Muscle layer of colon (tissue), 2 donors: ENCODE data around the gene ZFYVE26.

Source experiments
- H3K27ac ChIP-seq: one replicate; pipeline ENCODE4 v1.7.0; 2013; ENCODE audit warnings: low read depth, mild to moderate bottlenecking, low read length, moderate library complexity
- H3K27me3 ChIP-seq, 2 donors: one replicate each; pipeline ENCODE4 v1.7.0; 2013; ENCODE audit warnings: low read length in 2 of 2, mild to moderate bottlenecking in 2 of 2; ENCODE audit not compliant: insufficient read depth in 2 of 2, control insufficient read depth in 1 of 2
- H3K36me3 ChIP-seq: one replicate; pipeline ENCODE4 v1.7.0; 2013; ENCODE audit warnings: mild to moderate bottlenecking, low read length; ENCODE audit not compliant: insufficient read depth
- H3K4me1 ChIP-seq: one replicate; pipeline ENCODE4 v1.7.0; 2013; ENCODE audit warnings: mild to moderate bottlenecking, low read length; ENCODE audit not compliant: insufficient read depth
- H3K4me3 ChIP-seq, 2 donors: one replicate each; pipeline ENCODE4 v1.7.0; 2013; ENCODE audit warnings: low read length in 2 of 2, low read depth in 1 of 2, mild to moderate bottlenecking in 1 of 2, moderate library complexity in 1 of 2
- H3K9ac ChIP-seq: one replicate; pipeline ENCODE4 v1.7.0; 2013; ENCODE audit warnings: low read length
- H3K9me3 ChIP-seq: one replicate; pipeline ENCODE4 v1.7.0; 2013; ENCODE audit warnings: mild to moderate bottlenecking, low read length
- donor health status: abdominal sarcoma.
- donor health status: Adenocarcinoma of cecum.

The ZFYVE26 gene

GRCh38 chr14:67816326-67817002, at the start of gene ZFYVE26:
Gene ZFYVE26, minus strand, starts transcription at chr14:67816590. Its CDS starts 627 bp downstream, at chr14:67815963.
- H3K27me3 ChIP-seq: no peaks in the 10 kb centered on the region
- peaks cover 17% of the 10 kb centered on the region for H3K36me3 ChIP-seq
- peak within 1 kb of the TSS; percentile 32 for H3K9ac ChIP-seq
- peak within 1 kb of the TSS; percentile 78 to 81 for H3K4me3 ChIP-seq
- no peaks in the 10 kb centered on the region for H3K9me3 ChIP-seq
- peak within 1 kb of the TSS; percentile 71 for H3K27ac ChIP-seq
- peaks cover 25% of the 10 kb centered on the region for H3K4me1 ChIP-seq

DNA sequence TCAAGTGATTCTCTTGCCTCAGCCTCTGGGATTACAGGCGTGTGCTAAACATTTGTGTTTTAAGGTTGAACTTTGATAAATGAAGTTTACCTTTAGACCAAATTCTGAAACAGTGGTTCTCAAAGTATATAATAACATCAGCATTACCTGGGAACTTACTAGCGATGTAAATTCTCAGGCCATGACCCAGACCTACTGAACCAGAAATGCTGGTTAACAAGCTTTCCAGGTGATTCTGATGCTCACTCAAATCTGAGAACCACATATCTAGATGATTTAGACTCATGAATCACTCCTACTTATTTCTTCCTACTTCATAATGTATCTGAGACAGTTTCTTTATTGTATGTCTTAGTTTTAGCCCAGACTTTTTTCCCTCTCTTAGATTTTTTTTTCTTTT, 46.8 kb upstream of the ZFYVE26 start:
- no peaks in the 10 kb centered on the region for H3K9me3 ChIP-seq

GRCh38 chr14:67859169-67859749, 42.9 kb upstream of the ZFYVE26 start:
- no peaks in the 10 kb centered on the region for H3K36me3 ChIP-seq
- H3K27ac ChIP-seq: no peak overlapping the region
- no peaks in the 10 kb centered on the region for H3K27me3 ChIP-seq
- no peaks in the 10 kb centered on the region for H3K9me3 ChIP-seq
- no peak overlapping the region for H3K9ac ChIP-seq
- H3K4me3 ChIP-seq: no peak overlapping the region
- no peaks in the 10 kb centered on the region for H3K4me1 ChIP-seq

More for the DNA sequence above, 46.8 kb upstream of the ZFYVE26 start:
- H3K4me1 ChIP-seq: no peaks in the 10 kb centered on the region
- no peak overlapping the region for H3K27ac ChIP-seq
- no peaks in the 10 kb centered on the region for H3K27me3 ChIP-seq
- no peak overlapping the region for H3K9ac ChIP-seq
- H3K4me3 ChIP-seq: no peak overlapping the region
- no peaks in the 10 kb centered on the region for H3K36me3 ChIP-seq

DNA sequence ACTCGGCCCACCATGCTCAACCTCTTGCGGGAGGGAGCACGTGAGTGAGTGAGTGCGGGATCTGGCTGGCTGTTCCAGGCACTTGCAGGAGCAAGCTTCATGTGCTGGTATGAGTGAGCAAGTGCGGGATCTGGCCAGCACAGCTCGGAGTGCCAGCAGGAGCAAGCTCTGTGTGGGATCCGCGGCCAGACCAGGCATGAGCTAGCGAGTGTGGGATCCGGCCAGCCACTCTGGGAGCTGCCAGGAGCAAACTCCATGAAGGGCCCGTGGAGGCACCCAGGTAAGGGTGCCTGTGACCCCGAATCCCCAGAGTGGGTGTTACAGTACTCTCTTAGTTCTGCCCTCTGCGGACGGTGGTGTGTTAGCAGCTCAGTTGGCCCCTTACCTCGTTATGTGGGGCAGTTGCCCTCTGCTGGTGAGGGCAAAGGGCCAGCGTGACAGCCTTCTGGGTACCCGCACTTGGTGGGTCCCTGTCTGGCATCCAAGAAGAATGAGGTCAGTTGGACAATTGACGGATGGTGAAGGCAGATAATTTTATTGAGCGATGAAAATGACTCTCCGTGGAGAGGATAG, 41.5 kb upstream of the ZFYVE26 start:
- Histone ChIP-seq H3K36me3 (no peaks in the 10 kb centered on the region), H3K4me3 (no peak overlapping the region), H3K9ac (no peak overlapping the region)

DNA sequence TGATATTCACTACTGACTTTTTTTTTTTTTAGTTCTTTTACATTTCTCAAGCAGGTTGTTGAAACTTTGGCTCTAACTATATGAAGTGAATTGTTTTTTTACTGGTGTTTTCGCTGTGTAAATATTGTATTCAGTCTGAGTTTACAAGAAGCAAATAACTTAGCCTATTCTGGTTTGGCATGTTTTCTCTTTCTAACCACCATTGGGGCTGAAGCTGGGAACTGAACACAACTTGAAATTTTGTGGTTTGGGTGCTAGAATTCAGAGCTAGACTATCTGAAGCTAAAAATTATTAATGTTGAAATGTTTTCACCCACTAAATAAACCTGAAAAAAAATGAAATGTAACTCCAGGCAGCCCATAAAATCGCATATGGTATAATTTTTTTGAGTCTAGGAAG, 40.4 kb upstream of the ZFYVE26 start:
- no peaks in the 10 kb centered on the region for H3K9me3 ChIP-seq
- H3K4me1 ChIP-seq: no peaks in the 10 kb centered on the region
- no peaks in the 10 kb centered on the region for H3K27me3 ChIP-seq
- no peaks in the 10 kb centered on the region for H3K36me3 ChIP-seq
- H3K4me3 ChIP-seq: no peak overlapping the region
- H3K9ac ChIP-seq: no peak overlapping the region
- H3K27ac ChIP-seq: no peak overlapping the region

More for the DNA sequence above, 41.5 kb upstream of the ZFYVE26 start:
- Histone ChIP-seq H3K9me3 (no peaks in the 10 kb centered on the region), H3K27me3 (no peaks in the 10 kb centered on the region), H3K4me1 (no peaks in the 10 kb centered on the region), H3K27ac (no peak overlapping the region)

GRCh38 chr14:67853715-67854114, 37.3 kb upstream of the ZFYVE26 start:
- H3K27ac ChIP-seq: no peak overlapping the region

GRCh38 chr14:67852926-67853604, 36.7 kb upstream of the ZFYVE26 start:
- Histone ChIP-seq H3K4me3 (no peak overlapping the region), H3K4me1 (no peaks in the 10 kb centered on the region), H3K36me3 (no peaks in the 10 kb centered on the region), H3K27ac (no peak overlapping the region), H3K9me3 (no peaks in the 10 kb centered on the region), H3K9ac (no peak overlapping the region), H3K27me3 (no peaks in the 10 kb centered on the region)

More at GRCh38 chr14:67853715-67854114, 37.3 kb upstream of the ZFYVE26 start:
- no peaks in the 10 kb centered on the region for H3K27me3 ChIP-seq
- no peak overlapping the region for H3K4me3 ChIP-seq
- no peaks in the 10 kb centered on the region for H3K4me1 ChIP-seq
- no peaks in the 10 kb centered on the region for H3K9me3 ChIP-seq
- H3K36me3 ChIP-seq: no peaks in the 10 kb centered on the region
- H3K9ac ChIP-seq: no peak overlapping the region

DNA sequence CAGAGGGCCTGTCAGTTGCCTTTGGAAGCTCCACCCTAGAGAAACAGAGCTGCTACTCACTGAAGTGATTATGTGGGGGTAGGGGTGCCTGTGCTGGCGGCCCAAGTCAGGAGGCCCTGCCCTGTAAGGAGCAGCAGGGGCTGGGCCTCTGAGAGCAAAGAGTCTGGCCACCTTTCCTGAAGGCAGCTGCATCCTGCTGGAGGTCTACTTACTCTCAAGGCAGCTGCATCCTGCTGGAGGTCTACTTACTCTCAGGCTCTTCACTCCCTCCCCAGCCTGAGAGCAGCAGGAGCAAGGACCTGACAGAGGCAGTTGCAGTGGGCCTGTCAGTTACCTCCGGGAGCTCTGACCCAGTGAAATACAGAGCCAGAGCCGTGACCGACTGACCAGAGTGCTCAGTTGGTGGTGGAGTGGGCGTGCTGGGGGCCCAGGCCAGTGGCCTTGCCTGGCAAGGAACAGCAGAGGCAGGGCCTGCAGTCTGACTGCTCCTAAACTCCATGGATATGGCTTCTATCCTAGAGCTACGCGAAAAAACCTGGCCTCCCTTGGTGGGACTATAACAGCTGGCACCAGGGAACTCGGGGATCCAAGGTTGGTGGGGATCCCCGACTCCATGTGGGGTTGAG, 35.5 kb upstream of the ZFYVE26 start:
- H3K9ac ChIP-seq: no peak overlapping the region
- no peak overlapping the region for H3K27ac ChIP-seq
- no peaks in the 10 kb centered on the region for H3K36me3 ChIP-seq
- no peak overlapping the region for H3K4me3 ChIP-seq
- H3K4me1 ChIP-seq: no peaks in the 10 kb centered on the region
- H3K27me3 ChIP-seq: no peaks in the 10 kb centered on the region
- H3K9me3 ChIP-seq: no peaks in the 10 kb centered on the region

DNA sequence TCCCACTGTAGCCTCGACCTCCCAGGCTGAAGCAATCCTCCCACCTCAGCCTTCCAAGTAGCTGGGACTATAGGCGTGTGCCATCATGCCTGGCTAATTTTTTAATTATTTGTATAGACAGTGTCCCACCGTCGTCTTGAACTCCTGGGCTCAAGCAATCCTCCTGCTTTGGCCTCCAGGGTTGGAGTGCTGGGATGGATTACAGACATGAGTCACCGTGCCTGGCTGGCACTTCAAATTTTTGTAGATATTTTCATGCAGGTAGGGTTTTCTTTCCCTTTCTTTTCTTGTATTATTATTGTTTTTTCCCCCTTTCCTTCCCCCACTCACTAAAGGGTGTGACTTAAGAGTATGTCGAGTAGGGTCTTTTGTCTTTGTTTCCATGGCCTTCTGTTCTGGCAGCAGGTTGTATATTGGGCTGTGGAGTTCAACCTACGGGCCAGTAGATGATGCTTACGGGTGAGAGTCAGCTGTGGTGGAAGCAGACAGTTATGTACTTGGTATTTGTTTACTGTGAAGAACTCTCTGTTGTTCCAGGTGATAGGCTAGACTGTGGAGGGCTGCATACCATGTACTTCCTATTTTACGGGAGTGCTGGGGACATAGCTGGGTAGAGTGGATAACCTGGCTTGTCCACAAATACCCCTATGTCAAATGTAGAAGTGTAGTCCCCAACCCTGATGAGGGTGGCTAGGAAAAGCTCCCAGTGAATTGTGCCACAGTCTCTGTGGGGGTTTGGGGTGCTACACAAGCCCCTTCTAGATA, 33.9 kb upstream of the ZFYVE26 start:
- H3K4me1 ChIP-seq: no peaks in the 10 kb centered on the region

DNA sequence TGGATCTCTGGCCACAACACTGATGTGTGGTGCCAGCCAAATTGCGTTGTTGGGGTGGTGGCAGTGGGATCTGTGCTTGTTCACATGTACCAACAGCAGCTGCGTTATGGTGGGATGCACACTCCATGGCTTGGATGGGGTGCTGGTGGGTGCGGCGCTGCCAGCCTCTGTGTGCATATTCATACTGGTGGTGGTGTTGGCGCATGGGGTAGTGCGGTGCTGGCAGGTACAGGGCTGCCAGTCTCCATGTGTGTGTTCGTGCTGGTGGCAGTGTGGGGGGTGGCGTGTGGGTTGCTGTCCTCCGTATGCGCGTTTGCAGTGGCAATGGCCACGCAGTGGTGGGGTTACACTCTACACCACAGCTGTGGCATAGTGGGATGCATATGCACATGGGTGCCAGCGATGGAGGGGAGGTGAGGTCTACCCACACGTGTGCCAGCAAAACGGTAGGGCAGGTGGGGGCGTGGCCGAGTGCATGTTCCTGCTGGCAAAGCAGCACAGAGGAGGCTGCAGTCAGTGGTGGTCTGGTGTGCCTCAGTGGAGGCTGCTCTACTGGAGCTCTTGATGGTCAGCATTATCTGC, 29.7 kb upstream of the ZFYVE26 start:
- Histone ChIP-seq H3K36me3 (no peaks in the 10 kb centered on the region), H3K4me3 (no peak overlapping the region), H3K9me3 (no peaks in the 10 kb centered on the region), H3K9ac (no peak overlapping the region), H3K27me3 (no peaks in the 10 kb centered on the region), H3K27ac (no peak overlapping the region), H3K4me1 (no peaks in the 10 kb centered on the region)

More for the DNA sequence above, 33.9 kb upstream of the ZFYVE26 start:
- Histone ChIP-seq H3K4me3 (no peak overlapping the region), H3K36me3 (no peaks in the 10 kb centered on the region), H3K9ac (no peak overlapping the region), H3K27ac (no peak overlapping the region), H3K27me3 (no peaks in the 10 kb centered on the region), H3K9me3 (no peaks in the 10 kb centered on the region)
